ENCODE measurements around the gene TESK1.

DNA sequence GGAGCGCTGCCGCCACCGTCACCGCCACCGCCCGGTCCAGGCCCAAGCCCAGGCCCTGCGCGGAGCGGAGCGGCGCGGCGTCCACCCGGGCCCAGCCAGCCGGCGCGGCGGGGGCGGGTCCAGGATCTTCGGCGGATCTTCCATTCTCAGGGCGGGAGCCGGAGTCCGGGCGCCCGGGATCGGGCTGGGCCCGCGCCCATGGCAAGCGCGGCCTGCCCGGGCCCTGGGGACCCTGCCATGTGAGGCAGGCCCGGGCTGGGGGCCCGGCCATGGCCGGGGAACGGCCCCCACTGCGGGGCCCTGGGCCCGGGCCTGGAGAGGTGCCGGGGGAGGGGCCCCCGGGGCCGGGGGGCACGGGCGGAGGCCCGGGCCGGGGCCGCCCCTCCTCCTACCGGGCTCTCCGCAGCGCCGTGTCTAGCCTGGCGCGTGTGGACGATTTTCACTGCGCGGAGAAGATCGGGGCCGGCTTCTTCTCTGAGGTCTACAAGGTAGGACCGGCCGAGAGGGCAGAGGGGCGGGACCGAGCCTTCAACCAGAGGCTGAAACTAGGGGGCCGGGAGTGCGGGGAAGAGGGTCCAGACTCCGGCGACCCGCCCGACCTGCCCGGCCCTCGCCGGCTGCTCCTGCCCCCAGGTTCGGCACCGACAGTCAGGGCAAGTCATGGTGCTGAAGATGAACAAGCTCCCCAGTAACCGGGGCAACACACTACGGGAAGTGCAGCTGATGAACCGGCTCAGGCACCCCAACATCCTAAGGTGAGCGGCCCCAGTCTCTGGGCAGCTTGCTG, 482 bp downstream of the TESK1 start:
- TF ChIP-seq, protein P1, sequence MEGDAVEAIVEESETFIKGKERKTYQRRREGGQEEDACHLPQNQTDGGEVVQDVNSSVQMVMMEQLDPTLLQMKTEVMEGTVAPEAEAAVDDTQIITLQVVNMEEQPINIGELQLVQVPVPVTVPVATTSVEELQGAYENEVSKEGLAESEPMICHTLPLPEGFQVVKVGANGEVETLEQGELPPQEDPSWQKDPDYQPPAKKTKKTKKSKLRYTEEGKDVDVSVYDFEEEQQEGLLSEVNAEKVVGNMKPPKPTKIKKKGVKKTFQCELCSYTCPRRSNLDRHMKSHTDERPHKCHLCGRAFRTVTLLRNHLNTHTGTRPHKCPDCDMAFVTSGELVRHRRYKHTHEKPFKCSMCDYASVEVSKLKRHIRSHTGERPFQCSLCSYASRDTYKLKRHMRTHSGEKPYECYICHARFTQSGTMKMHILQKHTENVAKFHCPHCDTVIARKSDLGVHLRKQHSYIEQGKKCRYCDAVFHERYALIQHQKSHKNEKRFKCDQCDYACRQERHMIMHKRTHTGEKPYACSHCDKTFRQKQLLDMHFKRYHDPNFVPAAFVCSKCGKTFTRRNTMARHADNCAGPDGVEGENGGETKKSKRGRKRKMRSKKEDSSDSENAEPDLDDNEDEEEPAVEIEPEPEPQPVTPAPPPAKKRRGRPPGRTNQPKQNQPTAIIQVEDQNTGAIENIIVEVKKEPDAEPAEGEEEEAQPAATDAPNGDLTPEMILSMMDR (conservative IDR thresholded peaks at IDR 0.05; ENCODE audit: low read depth, low read length): no peak
- no peak for TF ChIP-seq EZH2 (IDR thresholded peaks at IDR 0.05; ENCODE audit: borderline replicate concordance, low read depth, low read length, poor library complexity, severe bottlenecking)
